ENCODE data around the gene PHF21A.
A peak's percentile ranks its signal among the peaks of the same experiment; 100 is the strongest.

Gene PHF21A

GRCh38 chr11:46100670-46101069 is 20.6 kb downstream of the PHF21A start:
- no peak overlapping the region for H3K4me3 ChIP-seq (ENCODE audit: low read depth, low read length)
- DNase-seq (ENCODE audit: low read depth, low spot score), result no peak
- TF ChIP-seq CTCF (IDR thresholded peaks at IDR 0.05; ENCODE audit: low read depth, low read length), result no peak
- in situ Hi-C loops (cut with HindIII; ENCODE audit: low sequenced_read_pairs), result no loop called here

GRCh38 chr11:46099963-46100316 is 21.3 kb downstream of the PHF21A start:
- no peak for TF ChIP-seq CTCF (IDR thresholded peaks at IDR 0.05; ENCODE audit: low read depth, low read length)
- in situ Hi-C loops (cut with HindIII; ENCODE audit: low sequenced_read_pairs), result no loop called here
- peak; percentile 52 for DNase-seq (ENCODE audit: low read depth, low spot score)
- no peak overlapping the region for H3K4me3 ChIP-seq (ENCODE audit: low read depth, low read length)

- DNase-seq (ENCODE audit: low read depth, low spot score), result no peak
- in situ Hi-C loops (cut with HindIII; ENCODE audit: low sequenced_read_pairs), result no loop called here
Observed at GRCh38 chr11:46090375-46090774, 30.9 kb downstream of the PHF21A start.

GRCh38 chr11:46079662-46080061 is 41.6 kb downstream of the PHF21A start:
- no peak overlapping the region for H3K4me3 ChIP-seq (ENCODE audit: low read depth, low read length)
- in situ Hi-C loops (cut with HindIII; ENCODE audit: low sequenced_read_pairs), result no loop called here
- TF ChIP-seq CTCF (IDR thresholded peaks at IDR 0.05; ENCODE audit: low read depth, low read length), result no peak
- no peak for DNase-seq (ENCODE audit: low read depth, low spot score)

More at GRCh38 chr11:46090375-46090774, 30.9 kb downstream of the PHF21A start:
- no peak overlapping the region for H3K4me3 ChIP-seq (ENCODE audit: low read depth, low read length)
- TF ChIP-seq CTCF (IDR thresholded peaks at IDR 0.05; ENCODE audit: low read depth, low read length), result no peak

- peak; percentile 44 for TF ChIP-seq CTCF (IDR thresholded peaks at IDR 0.05; ENCODE audit: low read depth, low read length)
- H3K4me3 ChIP-seq (ENCODE audit: low read depth, low read length), result no peak overlapping the region
- in situ Hi-C loops (cut with HindIII; ENCODE audit: low sequenced_read_pairs), result no loop called here
- DNase-seq (ENCODE audit: low read depth, low spot score), result no peak
Observed at GRCh38 chr11:46075928-46076327, 45.3 kb downstream of the PHF21A start.

GRCh38 chr11:46075168-46075567 is 46.1 kb downstream of the PHF21A start:
- no peak overlapping the region for H3K4me3 ChIP-seq (ENCODE audit: low read depth, low read length)
- DNase-seq (ENCODE audit: low read depth, low spot score), result peak; percentile 81
- in situ Hi-C loops (cut with HindIII; ENCODE audit: low sequenced_read_pairs), result no loop called here
- no peak for TF ChIP-seq CTCF (IDR thresholded peaks at IDR 0.05; ENCODE audit: low read depth, low read length)

- DNase-seq (ENCODE audit: low read depth, low spot score), result no peak
- in situ Hi-C loops (cut with HindIII; ENCODE audit: low sequenced_read_pairs), result no loop called here
- TF ChIP-seq CTCF (IDR thresholded peaks at IDR 0.05; ENCODE audit: low read depth, low read length), result no peak
- no peak overlapping the region for H3K4me3 ChIP-seq (ENCODE audit: low read depth, low read length)
Observed at GRCh38 chr11:46073632-46074031, 47.6 kb downstream of the PHF21A start.
